Activated naive CD4-positive, alpha-beta T cell treated with anti-CD3 and anti-CD28 coated beads, Interleukin-2, amount 50 U/mL, for 72 hours (primary cell): ENCODE results near the gene ANTKMT. TPM values are rescaled to one million over a fixed set of nuclear protein-coding genes. Genes with fewer than 3 reads are reported as not detected.
A peak's percentile ranks its signal among the peaks of the same experiment; 100 is the strongest.

ENCODE experiments used
- ATAC-seq, 2 donors: fragments of 150-1000 bp; cut with Tn5 transposase; 2 replicates each; pipeline ENCODE4 v1.10.0; 2021; ENCODE audit warnings: mild to moderate bottlenecking in 2 of 2, moderate library complexity in 2 of 2
- DNase-seq, 2 donors: peaks; one replicate each; pipeline ENCODE4 v3.0.0; 2021 to 2022; ENCODE audit warnings: low spot score in 2 of 2
- H3K27ac Mint-ChIP-seq, 2 donors: one replicate each; pipeline ENCODE4 v1.8.0; 2022; ENCODE audit warnings: mild to moderate bottlenecking in 2 of 2, mixed read lengths in 2 of 2
- H3K36me3 Mint-ChIP-seq, 2 donors: one replicate each; pipeline ENCODE4 v1.8.0; 2022; ENCODE audit warnings: mixed read lengths in 2 of 2
- H3K9me3 Mint-ChIP-seq, 2 donors: one replicate each; pipeline ENCODE4 v1.8.0; 2022; ENCODE audit warnings: mixed read lengths in 2 of 2
- total RNA-seq, 2 donors: library from RNA; stranded (reverse); gene quantifications; one replicate each; pipeline ENCODE4 v1.2.3, GENCODE V29; 2022

Gene ANTKMT
- total RNA-seq, result 10 to 100 TPM; 17.6 to 22.6 TPM

- Mint-ChIP-seq H3K36me3 (no peaks in the 10 kb centered on the region), H3K27ac (peak within 1 kb of the TSS; percentile 75 to 78), H3K9me3 (no peaks in the 10 kb centered on the region)
- peak; percentile 75 to 80 for ATAC-seq
- DNase-seq, result peak; percentile 79 to 88
These were observed at the start of gene ANTKMT for GRCh38 chr16:720990-721764. TSS of gene ANTKMT (plus strand) at chr16:721146. CDS start at chr16:721275, 129 bp downstream.

DNA sequence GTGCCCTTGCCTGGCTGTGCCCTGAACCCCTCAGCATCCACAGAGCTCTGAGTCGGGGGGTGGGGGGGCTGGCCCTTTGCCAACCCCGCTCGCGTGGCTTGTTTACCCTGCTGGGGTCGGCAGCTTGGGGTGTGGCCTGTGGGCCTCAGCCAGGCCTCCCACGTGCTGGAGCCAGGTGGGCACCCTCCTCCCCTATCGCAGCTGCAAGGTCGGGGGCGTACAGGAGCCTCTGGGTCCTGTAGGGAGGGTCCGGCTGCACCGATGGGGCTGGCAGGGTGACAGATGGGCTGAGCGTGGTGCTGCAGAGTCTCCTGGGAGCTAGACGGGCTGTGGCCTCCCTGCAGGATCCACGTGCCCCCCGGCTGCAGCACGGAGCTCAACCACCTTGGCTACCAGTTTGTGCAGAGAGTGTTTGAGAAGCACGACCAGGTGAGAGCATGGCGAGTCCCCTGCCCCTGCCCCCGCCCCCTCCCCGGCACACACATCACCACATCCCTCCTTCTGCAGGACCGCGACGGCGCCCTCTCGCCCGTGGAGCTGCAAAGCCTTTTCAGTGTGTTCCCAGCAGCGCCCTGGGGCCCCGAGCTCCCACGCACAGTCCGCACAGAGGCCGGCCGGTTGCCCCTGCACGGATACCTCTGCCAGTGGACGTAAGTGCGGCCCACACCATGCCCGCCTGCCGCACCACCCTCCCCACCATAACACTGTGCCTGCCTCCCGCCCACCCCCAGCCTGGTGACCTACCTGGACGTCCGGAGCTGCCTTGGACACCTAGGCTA, 49.4 kb upstream of the ANTKMT start:
- no peak for DNase-seq
- Mint-ChIP-seq H3K9me3 (no peaks in the 10 kb centered on the region), H3K27ac (no peak overlapping the region), H3K36me3 (no peaks in the 10 kb centered on the region)
- no peak for ATAC-seq

DNA sequence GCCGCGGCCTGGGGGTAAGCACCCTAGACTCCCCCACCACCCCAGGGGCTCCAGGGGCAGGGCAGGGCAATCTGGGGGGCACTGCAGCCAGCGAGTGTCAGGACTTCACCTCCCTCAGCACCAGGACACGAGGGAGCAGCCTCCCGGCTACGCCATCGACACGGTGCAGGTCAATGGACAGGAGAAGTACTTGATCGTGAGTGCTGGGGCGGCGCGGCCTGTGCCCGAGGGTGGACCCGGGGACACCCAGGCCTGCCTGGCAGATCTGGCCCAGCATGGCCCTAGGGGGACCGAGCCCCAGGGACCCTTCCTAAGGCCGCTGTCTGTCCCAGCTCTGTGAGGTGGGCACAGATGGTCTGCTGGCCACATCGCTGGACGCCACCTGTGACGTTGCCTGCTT, 48.6 kb upstream of the ANTKMT start:
- no peak for DNase-seq
- Mint-ChIP-seq H3K27ac (no peak overlapping the region), H3K9me3 (no peaks in the 10 kb centered on the region), H3K36me3 (no peaks in the 10 kb centered on the region)
- no peak for ATAC-seq

DNA sequence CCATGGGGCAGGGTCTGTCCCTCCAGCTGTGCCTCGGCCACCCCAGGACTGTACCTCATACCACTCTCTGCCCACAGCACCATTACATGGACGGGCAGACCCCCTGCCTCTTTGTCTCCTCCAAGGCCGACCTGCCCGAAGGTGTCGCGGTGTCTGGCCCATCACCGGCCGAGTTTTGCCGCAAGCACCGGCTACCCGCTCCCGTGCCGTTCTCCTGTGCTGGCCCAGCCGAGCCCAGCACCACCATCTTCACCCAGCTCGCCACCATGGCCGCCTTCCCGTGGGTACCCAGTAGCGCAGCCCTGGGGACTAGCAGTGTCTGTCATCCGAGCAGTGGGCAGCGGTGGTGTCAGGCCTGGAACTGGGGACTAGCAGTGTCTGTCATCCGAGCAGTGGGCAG, 48.1 kb upstream of the ANTKMT start:
- no peak overlapping the region for H3K27ac Mint-ChIP-seq
- H3K36me3 Mint-ChIP-seq, result no peaks in the 10 kb centered on the region
- no peak for DNase-seq
- no peak for ATAC-seq
- H3K9me3 Mint-ChIP-seq, result no peaks in the 10 kb centered on the region

- DNase-seq, result no peak
- no peaks in the 10 kb centered on the region for H3K9me3 Mint-ChIP-seq
- ATAC-seq, result no peak
- H3K27ac Mint-ChIP-seq, result no peak overlapping the region
- H3K36me3 Mint-ChIP-seq, result no peaks in the 10 kb centered on the region
These were observed 47.5 kb upstream of the ANTKMT start for GRCh38 chr16:673399-673991.

DNA sequence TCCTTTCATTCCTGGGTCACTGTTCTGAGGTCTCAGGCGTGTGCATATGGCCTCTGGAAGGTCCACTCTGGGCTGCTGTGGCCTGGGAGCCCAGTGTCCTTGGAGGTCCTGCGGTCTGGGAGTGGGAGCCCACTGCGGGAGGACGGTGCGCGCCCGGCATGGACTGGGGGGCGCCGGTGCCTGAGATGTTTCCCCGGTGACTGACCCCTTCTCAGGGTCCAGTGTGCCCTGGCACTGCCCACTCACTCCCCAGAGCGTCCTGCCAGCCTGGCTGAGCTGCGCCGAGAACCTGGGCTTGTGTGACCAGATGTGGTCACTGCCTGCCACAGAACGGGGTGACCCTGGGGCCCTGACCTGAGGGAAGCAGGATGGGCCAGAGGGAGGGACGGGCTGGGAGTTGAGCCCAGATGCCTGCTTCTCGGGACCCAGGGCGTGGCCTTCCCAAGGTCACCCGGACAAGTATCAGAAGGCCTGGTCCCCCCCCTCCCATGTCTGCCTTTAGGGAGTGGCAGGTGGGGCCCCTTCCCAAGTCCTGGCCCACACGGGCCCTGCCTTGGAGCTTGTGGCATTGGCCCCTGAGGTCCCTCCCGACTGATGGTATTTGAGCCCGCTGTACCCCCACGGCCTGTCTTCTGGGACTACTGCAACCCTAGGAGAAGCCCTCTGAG, 46.6 kb upstream of the ANTKMT start:
- ATAC-seq (no peak), DNase-seq (no peak)
- H3K9me3 Mint-ChIP-seq, result no peaks in the 10 kb centered on the region
- no peak overlapping the region for H3K27ac Mint-ChIP-seq
- H3K36me3 Mint-ChIP-seq, result no peaks in the 10 kb centered on the region

GRCh38 chr16:674968-675883, 45.7 kb upstream of the ANTKMT start, which contains the start of gene RHBDL1:
TSS of gene RHBDL1 (plus strand) at chr16:675671. CDS start at chr16:675791, 120 bp downstream.
- DNase-seq (no peak), ATAC-seq (no peak)
- Mint-ChIP-seq H3K36me3 (no peaks in the 10 kb centered on the region), H3K27ac (no peak within 1 kb of the TSS), H3K9me3 (no peaks in the 10 kb centered on the region)

DNA sequence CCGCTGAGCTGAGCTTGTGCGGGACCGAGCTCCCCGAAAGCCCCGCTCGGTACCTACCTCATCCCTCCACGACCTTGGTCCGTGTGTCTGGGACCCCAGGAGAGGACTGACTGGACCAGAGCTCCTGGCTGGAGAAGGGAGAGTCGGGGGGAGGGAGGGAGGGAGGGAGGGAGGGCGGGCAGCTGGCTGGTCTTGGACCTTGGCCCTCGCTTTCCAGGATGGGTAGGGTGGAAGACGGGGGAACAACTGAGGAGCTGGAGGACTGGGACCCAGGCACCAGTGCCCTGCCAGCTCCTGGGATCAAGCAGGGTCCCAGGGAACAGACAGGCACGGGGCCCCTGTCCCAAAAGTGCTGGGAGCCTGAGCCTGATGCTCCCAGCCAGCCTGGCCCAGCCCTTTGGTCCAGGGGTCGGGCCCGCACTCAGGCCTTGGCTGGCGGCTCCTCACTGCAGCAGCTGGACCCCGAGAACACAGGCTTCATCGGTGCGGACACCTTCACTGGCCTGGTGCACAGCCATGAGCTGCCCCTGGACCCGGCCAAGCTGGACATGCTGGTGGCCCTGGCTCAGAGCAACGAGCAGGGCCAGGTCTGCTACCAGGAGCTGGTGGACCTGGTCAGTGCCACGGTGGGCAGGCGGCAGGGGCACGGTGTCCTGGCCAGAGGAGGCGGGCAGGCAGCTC, 44.9 kb upstream of the ANTKMT start:
- H3K9me3 Mint-ChIP-seq, result no peaks in the 10 kb centered on the region
- no peak for DNase-seq
- H3K27ac Mint-ChIP-seq, result no peak overlapping the region
- no peak for ATAC-seq
- no peaks in the 10 kb centered on the region for H3K36me3 Mint-ChIP-seq

DNA sequence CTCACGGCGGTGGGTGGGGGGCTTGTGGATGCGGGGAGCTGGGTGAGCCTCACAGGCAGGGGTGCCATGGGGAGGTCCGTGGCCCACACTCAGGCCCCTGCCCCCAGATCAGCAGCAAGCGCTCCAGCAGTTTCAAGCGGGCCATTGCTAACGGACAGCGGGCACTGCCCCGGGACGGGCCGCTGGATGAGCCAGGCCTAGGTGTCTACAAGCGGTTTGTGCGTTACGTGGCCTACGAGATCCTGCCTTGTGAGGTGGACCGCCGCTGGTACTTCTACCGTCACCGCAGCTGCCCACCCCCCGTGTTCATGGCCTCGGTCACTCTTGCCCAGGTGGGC, 44.4 kb upstream of the ANTKMT start:
- ATAC-seq, result no peak
- no peaks in the 10 kb centered on the region for H3K9me3 Mint-ChIP-seq
- H3K36me3 Mint-ChIP-seq, result peaks cover 0 to 1% of the 10 kb centered on the region in 2 donors
- no peak for DNase-seq
- no peak overlapping the region for H3K27ac Mint-ChIP-seq

DNA sequence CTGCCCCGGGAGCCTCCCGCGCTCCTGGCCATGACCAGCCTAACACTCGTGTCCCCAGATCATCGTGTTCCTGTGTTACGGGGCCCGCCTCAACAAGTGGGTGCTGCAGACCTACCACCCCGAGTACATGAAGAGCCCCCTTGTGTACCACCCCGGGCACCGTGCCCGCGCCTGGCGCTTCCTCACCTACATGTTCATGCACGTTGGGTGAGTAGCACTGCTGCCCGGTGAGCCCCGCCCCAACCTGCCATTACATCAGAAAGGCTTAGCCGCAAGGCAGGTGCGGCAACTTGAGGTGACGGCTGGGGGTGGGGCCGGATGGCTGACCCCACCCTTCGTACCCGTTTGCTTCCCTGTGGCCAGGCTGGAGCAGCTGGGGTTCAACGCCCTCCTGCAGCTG, 44.0 kb upstream of the ANTKMT start:
- H3K9me3 Mint-ChIP-seq, result no peaks in the 10 kb centered on the region
- no peak overlapping the region for H3K27ac Mint-ChIP-seq
- DNase-seq, result no peak
- peaks cover 0 to 5% of the 10 kb centered on the region in 2 donors for H3K36me3 Mint-ChIP-seq
- no peak for ATAC-seq

DNA sequence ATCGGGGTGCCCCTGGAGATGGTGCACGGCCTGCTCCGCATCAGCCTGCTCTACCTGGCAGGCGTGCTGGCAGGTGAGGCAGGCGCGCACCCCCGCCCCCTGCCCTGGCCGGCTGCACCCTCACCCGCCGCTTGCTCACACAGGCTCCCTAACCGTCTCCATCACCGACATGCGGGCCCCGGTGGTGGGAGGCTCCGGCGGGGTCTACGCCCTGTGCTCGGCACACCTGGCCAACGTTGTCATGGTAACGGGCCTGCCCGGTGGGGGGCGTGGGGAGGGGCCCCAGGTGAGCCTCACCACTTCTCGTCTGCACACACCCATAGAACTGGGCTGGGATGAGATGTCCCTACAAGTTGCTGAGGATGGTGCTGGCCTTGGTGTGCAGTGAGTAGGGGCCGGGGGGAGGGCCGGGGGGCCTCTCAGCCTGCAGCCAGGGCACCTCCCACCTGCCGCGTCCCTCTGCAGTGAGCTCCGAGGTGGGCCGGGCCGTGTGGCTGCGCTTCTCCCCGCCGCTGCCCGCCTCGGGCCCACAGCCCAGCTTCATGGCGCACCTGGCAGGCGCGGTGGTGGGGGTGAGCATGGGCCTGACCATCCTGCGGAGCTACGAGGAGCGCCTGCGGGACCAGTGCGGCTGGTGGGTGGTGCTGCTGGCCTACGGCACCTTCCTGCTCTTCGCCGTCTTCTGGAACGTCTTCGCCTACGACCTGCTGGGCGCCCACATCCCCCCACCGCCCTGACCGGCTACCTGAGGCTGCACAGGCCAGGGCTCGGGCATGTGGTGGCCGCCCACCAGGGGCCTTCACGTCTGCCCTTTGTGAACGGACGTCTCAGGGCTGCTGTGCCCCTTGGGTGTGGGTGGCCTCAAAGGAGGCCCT, 43.4 kb upstream of the ANTKMT start:
- DNase-seq (no peak), ATAC-seq (no peak)
- Mint-ChIP-seq H3K36me3 (peaks cover 3 to 11% of the 10 kb centered on the region in 2 donors), H3K27ac (no peak overlapping the region), H3K9me3 (no peaks in the 10 kb centered on the region)

- no peaks in the 10 kb centered on the region for H3K9me3 Mint-ChIP-seq
- DNase-seq (no peak), ATAC-seq (no peak)
- H3K27ac Mint-ChIP-seq, result no peak overlapping the region
- H3K36me3 Mint-ChIP-seq, result peaks cover 5 to 15% of the 10 kb centered on the region in 2 donors
These were observed 42.6 kb upstream of the ANTKMT start for GRCh38 chr16:678209-678857.

- DNase-seq (peak in 1 of 2 donors; percentile 64), ATAC-seq (peak; percentile 6 to 39)
- Mint-ChIP-seq H3K9me3 (no peaks in the 10 kb centered on the region), H3K27ac (peak overlapping the region; percentile 65 to 66), H3K36me3 (peaks cover 5 to 15% of the 10 kb centered on the region in 2 donors)
These were observed 41.8 kb upstream of the ANTKMT start for GRCh38 chr16:678858-679813.
